ENCODE data around the gene DLGAP1. TPM values are rescaled to one million over a fixed set of nuclear protein-coding genes. Genes with fewer than 3 reads are reported as not detected.
"Not testable (repeated sequence)": the region's sequence is repeated elsewhere in the genome, so short reads cannot be mapped to it uniquely, and the experiment has no call there.

Gene DLGAP1
- total and polyA plus RNA-seq, 2 experiments from 2014 or later, result 17.0 to 48.5 TPM

DNA sequence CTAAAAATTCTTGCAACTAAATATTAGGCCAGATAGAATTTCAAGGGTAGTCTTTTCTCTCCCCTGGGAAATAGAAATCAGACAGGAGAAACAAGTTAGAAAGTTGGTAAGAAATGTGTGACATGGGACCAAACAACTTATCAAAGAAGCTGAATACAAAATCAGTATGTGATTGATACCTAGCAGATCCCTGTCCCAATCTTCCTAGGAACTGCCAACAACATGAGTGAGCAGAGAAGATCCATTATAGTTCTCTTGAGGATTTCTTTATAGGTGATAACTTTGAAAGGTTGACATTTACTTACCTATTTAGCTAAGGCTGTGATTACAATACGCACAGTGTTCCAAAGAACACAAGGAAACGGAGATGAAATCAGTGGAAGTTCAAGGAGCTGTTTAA, 162.4 kb downstream of the DLGAP1 start:
- Histone ChIP-seq H3K27ac (ENCODE audit: low read depth) (no peak overlapping the region), H2AFZ (no peak overlapping the region), H3K9me2 (ENCODE audit: insufficient read depth) (no peaks in the 10 kb centered on the region), H3K4me2 (no peak overlapping the region), H3K4me1 (ENCODE audit: insufficient read depth) (no peaks in the 10 kb centered on the region), H3F3A (replicated peaks; ENCODE audit: low read depth) (no peaks in the 10 kb centered on the region), H3K36me3 (ENCODE audit: insufficient read depth) (no peaks in the 10 kb centered on the region), H4K20me1 (replicated peaks; ENCODE audit: insufficient read depth) (no peaks in the 10 kb centered on the region), H3K27me3 (ENCODE audit: insufficient read depth) (no peaks in the 10 kb centered on the region), H3K79me2 (replicated peaks; ENCODE audit: insufficient read depth) (no peaks in the 10 kb centered on the region), H3K4me3 (no peak overlapping the region)
- Mint-ChIP-seq H3K9me3 (no peaks in the 10 kb centered on the region), H3K27ac (no peak overlapping the region), H3K4me1 (peaks cover 8% of the 10 kb centered on the region; the same call in 2 of the 3 replicates), H3K27me3 (ENCODE audit: insufficient read depth, low read depth, poor library complexity) (no peaks in the 10 kb centered on the region), H3K4me3 (no peak overlapping the region), H3K36me3 (ENCODE audit: low read depth) (no peaks in the 10 kb centered on the region)
- DNase-seq (ENCODE audit: low spot score), result no peak
- no peak for TF ChIP-seq CREB1 (CRISPR knock-in tag; IDR thresholded peaks at IDR 0.05; ENCODE audit: low read depth)
- TF ChIP-seq STAT1 (IDR thresholded peaks at IDR 0.05; ENCODE audit: unreplicated experiment), result no peak
- ATAC-seq, result no peak

DNA sequence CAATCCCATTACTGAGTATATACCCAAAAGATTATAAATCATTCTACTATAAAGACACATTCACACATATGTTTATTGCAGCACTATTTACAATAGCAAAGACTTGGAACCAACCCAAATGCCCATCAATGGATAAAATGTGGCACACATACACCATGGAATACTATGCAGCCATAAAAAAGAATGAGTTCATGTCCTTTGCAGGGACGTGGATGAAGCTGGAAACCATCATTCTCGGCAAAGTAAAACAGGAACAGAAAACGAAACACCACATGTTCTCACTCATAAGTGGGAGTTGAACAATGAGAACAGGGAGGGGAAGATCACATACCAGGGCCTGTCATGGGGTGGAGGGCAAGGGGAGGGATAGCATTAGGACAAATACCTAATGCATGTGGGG, 167.8 kb downstream of the DLGAP1 start:
- not testable (repeated sequence) for ATAC-seq; H3K27ac Mint-ChIP-seq; H3F3A ChIP-seq (replicated peaks; ENCODE audit: low read depth); H3K27ac ChIP-seq (ENCODE audit: low read depth); H3K9me3 Mint-ChIP-seq; H3K4me3 Mint-ChIP-seq; H3K36me3 ChIP-seq (ENCODE audit: insufficient read depth); H3K27me3 ChIP-seq (ENCODE audit: insufficient read depth); DNase-seq (ENCODE audit: low spot score); H3K36me3 Mint-ChIP-seq (ENCODE audit: low read depth); H3K4me2 ChIP-seq; H3K9me2 ChIP-seq (ENCODE audit: insufficient read depth); H3K27me3 Mint-ChIP-seq (ENCODE audit: insufficient read depth, low read depth, poor library complexity); H4K20me1 ChIP-seq (replicated peaks; ENCODE audit: insufficient read depth); H2AFZ ChIP-seq; H3K4me3 ChIP-seq; H3K79me2 ChIP-seq (replicated peaks; ENCODE audit: insufficient read depth)
- H3K4me1 ChIP-seq (ENCODE audit: insufficient read depth), result peaks cover 18% of the 10 kb centered on the region; the same call in 1 of the 2 replicates
- H3K4me1 Mint-ChIP-seq, result peaks cover 21% of the 10 kb centered on the region

DNA sequence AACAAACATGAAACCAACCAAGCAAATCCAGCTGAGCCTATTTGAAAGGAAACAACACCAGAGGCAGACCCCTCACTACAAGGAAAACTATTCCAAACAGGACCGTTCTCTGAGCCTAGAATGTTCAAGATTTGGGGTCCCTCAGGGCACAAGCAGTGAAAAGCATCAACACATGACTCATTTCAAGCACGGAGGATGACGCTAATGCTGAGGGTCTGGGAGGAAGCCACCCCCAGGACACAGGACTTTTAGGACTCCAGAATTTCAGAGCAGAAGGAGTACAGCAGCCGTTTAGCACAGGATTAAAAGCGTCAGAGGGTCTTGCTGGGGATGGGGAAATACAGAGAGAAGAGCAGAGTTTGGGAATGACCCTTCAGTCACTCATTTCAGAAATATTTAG, 168.9 kb downstream of the DLGAP1 start:
- Mint-ChIP-seq H3K27ac (no peak overlapping the region), H3K4me3 (no peak overlapping the region), H3K36me3 (ENCODE audit: low read depth) (no peaks in the 10 kb centered on the region), H3K4me1 (peaks cover 21% of the 10 kb centered on the region), H3K27me3 (ENCODE audit: insufficient read depth, low read depth, poor library complexity) (no peaks in the 10 kb centered on the region), H3K9me3 (no peaks in the 10 kb centered on the region)
- ATAC-seq, result no peak
- H3K4me3 ChIP-seq, result no peak overlapping the region
- H3K27me3 ChIP-seq (ENCODE audit: insufficient read depth), result no peaks in the 10 kb centered on the region
- DNase-seq (ENCODE audit: low spot score), result no peak
- H3K4me2 ChIP-seq, result no peak overlapping the region
- no peaks in the 10 kb centered on the region for H3F3A ChIP-seq (replicated peaks; ENCODE audit: low read depth)
- no peaks in the 10 kb centered on the region for H4K20me1 ChIP-seq (replicated peaks; ENCODE audit: insufficient read depth)
- H3K27ac ChIP-seq (ENCODE audit: low read depth), result no peak overlapping the region
- peaks cover 7% of the 10 kb centered on the region; the same call in 1 of the 2 replicates for H3K79me2 ChIP-seq (replicated peaks; ENCODE audit: insufficient read depth)
- no peaks in the 10 kb centered on the region for H3K36me3 ChIP-seq (ENCODE audit: insufficient read depth)
- no peaks in the 10 kb centered on the region for H3K9me2 ChIP-seq (ENCODE audit: insufficient read depth)
- peaks cover 18% of the 10 kb centered on the region; the same call in 1 of the 2 replicates for H3K4me1 ChIP-seq (ENCODE audit: insufficient read depth)
- no peak overlapping the region for H2AFZ ChIP-seq
- TF ChIP-seq, protein P1, sequence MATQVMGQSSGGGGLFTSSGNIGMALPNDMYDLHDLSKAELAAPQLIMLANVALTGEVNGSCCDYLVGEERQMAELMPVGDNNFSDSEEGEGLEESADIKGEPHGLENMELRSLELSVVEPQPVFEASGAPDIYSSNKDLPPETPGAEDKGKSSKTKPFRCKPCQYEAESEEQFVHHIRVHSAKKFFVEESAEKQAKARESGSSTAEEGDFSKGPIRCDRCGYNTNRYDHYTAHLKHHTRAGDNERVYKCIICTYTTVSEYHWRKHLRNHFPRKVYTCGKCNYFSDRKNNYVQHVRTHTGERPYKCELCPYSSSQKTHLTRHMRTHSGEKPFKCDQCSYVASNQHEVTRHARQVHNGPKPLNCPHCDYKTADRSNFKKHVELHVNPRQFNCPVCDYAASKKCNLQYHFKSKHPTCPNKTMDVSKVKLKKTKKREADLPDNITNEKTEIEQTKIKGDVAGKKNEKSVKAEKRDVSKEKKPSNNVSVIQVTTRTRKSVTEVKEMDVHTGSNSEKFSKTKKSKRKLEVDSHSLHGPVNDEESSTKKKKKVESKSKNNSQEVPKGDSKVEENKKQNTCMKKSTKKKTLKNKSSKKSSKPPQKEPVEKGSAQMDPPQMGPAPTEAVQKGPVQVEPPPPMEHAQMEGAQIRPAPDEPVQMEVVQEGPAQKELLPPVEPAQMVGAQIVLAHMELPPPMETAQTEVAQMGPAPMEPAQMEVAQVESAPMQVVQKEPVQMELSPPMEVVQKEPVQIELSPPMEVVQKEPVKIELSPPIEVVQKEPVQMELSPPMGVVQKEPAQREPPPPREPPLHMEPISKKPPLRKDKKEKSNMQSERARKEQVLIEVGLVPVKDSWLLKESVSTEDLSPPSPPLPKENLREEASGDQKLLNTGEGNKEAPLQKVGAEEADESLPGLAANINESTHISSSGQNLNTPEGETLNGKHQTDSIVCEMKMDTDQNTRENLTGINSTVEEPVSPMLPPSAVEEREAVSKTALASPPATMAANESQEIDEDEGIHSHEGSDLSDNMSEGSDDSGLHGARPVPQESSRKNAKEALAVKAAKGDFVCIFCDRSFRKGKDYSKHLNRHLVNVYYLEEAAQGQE (IDR thresholded peaks at IDR 0.05; ENCODE audit: unreplicated experiment), result no peak
- TF ChIP-seq, protein P2, sequence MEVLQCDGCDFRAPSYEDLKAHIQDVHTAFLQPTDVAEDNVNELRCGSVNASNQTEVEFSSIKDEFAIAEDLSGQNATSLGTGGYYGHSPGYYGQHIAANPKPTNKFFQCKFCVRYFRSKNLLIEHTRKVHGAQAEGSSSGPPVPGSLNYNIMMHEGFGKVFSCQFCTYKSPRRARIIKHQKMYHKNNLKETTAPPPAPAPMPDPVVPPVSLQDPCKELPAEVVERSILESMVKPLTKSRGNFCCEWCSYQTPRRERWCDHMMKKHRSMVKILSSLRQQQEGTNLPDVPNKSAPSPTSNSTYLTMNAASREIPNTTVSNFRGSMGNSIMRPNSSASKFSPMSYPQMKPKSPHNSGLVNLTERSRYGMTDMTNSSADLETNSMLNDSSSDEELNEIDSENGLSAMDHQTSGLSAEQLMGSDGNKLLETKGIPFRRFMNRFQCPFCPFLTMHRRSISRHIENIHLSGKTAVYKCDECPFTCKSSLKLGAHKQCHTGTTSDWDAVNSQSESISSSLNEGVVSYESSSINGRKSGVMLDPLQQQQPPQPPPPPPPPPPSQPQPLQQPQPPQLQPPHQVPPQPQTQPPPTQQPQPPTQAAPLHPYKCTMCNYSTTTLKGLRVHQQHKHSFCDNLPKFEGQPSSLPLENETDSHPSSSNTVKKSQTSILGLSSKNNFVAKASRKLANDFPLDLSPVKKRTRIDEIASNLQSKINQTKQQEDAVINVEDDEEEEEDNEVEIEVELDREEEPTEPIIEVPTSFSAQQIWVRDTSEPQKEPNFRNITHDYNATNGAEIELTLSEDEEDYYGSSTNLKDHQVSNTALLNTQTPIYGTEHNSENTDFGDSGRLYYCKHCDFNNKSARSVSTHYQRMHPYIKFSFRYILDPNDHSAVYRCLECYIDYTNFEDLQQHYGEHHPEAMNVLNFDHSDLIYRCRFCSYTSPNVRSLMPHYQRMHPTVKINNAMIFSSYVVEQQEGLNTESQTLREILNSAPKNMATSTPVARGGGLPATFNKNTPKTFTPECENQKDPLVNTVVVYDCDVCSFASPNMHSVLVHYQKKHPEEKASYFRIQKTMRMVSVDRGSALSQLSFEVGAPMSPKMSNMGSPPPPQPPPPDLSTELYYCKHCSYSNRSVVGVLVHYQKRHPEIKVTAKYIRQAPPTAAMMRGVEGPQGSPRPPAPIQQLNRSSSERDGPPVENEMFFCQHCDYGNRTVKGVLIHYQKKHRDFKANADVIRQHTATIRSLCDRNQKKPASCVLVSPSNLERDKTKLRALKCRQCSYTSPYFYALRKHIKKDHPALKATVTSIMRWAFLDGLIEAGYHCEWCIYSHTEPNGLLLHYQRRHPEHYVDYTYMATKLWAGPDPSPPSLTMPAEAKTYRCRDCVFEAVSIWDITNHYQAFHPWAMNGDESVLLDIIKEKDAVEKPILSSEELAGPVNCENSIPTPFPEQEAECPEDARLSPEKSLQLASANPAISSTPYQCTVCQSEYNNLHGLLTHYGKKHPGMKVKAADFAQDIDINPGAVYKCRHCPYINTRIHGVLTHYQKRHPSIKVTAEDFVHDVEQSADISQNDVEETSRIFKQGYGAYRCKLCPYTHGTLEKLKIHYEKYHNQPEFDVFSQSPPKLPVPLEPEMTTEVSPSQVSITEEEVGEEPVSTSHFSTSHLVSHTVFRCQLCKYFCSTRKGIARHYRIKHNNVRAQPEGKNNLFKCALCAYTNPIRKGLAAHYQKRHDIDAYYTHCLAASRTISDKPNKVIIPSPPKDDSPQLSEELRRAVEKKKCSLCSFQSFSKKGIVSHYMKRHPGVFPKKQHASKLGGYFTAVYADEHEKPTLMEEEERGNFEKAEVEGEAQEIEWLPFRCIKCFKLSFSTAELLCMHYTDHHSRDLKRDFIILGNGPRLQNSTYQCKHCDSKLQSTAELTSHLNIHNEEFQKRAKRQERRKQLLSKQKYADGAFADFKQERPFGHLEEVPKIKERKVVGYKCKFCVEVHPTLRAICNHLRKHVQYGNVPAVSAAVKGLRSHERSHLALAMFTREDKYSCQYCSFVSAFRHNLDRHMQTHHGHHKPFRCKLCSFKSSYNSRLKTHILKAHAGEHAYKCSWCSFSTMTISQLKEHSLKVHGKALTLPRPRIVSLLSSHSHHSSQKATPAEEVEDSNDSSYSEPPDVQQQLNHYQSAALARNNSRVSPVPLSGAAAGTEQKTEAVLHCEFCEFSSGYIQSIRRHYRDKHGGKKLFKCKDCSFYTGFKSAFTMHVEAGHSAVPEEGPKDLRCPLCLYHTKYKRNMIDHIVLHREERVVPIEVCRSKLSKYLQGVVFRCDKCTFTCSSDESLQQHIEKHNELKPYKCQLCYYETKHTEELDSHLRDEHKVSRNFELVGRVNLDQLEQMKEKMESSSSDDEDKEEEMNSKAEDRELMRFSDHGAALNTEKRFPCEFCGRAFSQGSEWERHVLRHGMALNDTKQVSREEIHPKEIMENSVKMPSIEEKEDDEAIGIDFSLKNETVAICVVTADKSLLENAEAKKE (CRISPR knock-in tag; IDR thresholded peaks at IDR 0.05), result no peak
- TF ChIP-seq POLR2AphosphoS5 (IDR thresholded peaks at IDR 0.05; ENCODE audit: low read depth) (no peak), CREB1 (CRISPR knock-in tag; IDR thresholded peaks at IDR 0.05; ENCODE audit: low read depth) (no peak)

All from GM23338 (cell line).